AML-193 (cell line): ENCODE results near the gene ARSA.
"Not testable (repeated sequence)": the region's sequence is repeated elsewhere in the genome, so short reads cannot be mapped to it uniquely, and the experiment has no call there.

Source experiments
- DNase-seq, 2 experiments: peaks; one replicate each; lab custom pipeline; 2025; lab: John Stamatoyannopoulos, UW

The ARSA gene

DNA sequence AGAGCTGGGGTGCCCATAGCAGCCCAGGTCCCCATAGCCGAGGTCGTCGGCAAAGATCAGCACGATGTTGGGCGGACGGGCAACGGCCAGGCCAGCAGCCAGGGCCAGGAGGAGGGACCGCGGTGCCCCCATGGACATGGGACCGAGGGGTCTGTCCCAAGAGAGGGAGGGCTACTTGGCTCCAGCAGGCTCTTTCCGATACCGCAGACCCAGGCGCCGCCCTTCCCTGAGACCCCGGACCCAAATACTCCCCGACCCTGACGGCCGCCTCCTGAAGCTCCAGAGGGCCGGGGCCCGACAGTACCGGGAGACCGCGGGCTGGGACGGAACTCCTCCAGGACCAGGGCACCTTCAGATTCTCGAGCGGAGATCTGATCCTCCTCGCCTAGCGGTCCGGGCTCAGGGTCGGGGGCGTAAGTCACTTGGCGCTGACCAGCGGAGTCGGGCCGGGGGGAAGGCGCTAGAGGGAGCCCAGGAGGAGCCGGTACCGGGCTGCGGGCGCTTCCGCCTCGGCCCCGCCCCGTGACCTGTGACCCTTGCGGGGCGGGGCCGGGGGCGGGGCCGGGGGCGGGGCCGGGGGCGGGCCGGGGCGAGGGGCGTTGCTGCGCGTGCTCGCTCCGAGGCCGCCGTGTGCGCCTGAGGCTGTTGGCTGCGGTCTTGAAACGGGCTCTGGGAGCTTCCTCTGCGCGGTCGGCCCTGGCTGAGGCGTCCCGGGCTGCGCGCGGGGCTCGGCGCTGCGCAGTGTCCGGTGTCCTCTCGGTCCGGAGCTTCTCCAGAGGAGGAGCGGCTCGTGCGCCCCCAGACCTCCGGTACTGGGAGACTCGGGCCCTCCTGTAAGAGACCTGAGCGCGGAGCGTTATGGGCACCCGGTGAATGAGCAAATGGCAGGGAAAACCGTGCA lies at the start of gene ARSA:
Gene ARSA, minus strand, starts transcription at position 511 of the 901 bp plus-strand sequence. Its CDS starts 373 bp downstream, at position 138.
- DNase-seq = peak; percentile 43 to 55

- DNase-seq = no peak
Observed at GRCh38 chr22:50676661-50677492, 48.9 kb upstream of the ARSA start.

DNA sequence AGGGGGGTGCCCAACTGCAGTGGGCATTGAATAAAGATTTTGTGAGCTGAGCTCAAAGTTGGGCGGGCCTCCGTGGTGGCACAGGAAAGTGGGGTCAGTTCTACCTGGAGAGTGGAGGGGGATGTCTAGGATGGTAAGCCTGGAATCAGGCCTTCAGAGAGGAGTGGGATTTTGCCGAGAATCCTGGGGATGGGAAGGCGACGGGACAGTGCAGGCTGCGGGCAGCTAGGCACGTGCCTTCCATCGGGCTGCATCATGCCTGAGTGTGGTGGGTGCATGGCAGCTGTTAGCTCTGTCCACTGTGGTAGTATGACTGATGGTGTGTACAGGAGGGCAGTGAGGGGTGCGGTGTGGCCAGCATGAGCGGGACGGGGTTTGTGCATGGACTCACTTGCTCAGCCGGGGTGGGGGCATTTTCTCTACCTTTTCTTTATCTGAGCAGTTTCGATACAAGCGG lies 48.3 kb upstream of the ARSA start:
- no peak for DNase-seq

DNA sequence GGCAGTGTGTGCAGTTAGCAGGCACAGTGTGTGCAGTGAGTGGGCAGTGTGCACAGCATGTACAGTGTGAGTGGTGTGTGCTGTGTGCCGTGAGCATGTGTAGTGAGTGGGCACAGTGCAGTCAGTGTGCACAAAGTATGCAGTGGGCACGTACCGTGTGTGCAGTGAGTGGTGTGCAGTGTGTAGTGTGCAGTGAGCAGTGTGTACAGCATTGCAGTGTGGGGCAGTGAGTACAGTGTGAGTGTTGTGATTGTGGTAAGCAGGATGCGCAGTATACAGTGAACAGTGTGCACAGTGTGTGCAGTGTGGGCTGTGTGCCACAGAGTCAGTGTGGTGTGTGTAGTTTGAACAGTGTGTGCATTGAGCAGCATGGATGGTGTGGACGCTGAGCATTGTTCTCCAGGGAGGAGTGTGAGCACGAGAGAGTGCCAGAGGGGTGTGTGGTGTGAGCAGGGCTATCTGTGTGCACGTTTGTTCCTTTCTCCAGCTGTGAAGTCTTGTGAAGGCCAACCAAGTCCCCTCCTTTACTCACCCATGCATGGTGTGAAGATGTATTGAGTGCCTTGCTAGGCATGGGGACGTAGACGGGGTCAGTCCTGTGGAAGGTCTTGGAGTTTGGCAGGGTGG lies 47.7 kb upstream of the ARSA start:
- no peak for DNase-seq

DNA sequence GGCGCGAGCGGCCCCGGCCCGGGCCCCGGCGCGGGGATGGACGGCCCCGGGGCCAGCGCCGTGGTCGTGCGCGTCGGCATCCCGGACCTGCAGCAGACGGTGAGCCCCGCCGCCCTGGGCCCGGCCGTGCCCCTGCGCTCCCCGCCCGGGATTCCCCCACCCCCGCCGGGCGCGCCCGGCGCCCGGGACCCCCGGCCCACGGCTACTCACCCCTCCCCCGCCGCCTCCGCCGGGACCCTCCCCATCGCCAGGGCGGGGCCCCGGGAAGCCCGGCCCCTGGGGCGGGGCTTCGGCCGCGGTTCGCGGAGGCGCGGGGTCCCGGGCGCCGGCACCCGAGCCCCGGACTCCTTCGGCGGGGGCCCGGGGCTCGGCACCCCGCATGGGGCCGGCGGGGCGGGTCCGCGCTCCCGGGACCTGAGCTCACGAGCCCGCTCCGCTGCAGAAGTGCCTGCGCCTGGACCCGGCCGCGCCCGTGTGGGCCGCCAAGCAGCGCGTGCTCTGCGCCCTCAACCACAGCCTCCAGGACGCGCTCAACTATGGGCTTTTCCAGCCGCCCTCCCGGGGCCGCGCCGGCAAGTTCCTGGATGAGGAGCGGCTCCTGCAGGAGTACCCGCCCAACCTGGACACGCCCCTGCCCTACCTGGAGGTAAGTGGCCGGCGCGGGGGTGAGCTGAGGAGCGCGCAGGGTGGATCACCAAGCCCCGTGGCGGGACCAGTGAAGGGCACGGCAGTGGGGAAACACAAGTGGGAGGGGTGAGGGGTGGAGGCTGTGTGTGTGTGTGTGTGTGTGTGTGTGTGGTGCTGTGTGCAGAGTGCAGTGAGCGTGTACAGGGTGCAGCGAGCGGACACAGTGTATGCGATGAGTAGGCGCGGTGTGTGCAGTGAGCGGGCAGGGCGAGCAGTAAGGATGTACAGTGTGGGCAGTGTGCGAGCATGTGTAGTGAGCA lies 46.9 kb upstream of the ARSA start:
- DNase-seq = no peak

DNA sequence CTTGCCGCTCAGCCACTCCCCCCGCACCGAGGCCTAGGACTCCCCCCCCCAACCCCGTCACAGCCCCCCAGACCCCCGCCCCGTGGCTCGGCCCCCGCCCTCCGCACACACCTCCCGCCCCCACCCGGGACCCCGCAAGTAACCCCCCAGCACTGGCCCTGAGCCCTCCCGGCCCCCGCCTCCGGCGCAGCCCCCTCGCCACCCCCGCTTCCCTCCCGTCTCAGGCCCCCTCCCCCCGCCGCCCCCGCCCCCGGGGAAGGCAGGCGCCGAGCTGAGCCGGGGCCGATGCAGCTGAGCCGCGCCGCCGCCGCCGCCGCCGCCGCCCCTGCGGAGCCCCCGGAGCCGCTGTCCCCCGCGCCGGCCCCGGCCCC lies 46.2 kb upstream of the ARSA start:
- DNase-seq = no peak

DNA sequence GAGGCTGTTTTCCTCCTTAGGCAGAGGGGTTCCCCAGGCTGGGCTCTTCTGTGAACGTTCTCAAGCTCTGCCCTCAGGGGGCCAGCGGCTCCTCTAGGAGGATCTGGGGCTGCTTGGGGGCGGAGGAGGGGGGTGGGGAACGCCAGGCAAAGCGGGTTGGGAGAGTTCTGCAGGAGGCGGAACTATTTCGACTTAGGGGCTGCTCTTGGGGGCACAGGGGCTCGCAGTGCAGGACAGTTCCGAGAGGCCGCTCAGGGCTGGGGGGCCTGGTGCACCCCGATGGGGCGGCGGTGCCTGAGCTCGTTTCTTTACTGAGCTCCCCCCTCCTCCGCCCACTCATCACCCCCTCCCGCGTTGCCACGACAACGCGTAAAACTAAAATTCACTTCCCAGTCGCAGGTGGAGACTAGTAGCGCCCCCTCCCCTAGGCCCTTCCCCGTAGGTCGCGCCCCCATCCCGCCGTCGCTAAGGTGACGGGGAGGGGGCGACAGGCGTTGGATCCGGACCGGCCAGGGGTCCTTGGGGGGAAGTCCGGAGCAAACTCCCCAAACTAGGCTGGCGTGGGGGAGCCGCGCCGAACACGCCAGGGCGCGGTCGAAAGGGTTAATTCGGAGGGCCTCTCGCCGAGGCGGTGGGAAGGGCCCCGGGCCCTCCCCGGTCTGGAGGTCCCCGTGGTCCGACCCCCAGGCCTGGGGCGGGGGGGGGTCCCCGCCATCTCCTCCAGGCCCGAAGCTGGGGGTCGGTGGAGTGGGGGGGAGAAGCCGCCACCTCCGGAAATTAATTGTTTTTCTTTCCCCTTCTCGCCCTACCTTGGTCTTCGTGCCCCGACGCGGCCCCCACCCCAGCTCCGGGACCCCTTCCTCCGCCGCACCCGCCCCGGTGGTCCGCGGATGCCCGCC lies 45.5 kb upstream of the ARSA start:
- no peak for DNase-seq

GRCh38 chr22:50672471-50673230 lies 44.7 kb upstream of the ARSA start, which contains the start of gene SHANK3:
SHANK3 (plus strand) TSS chr22:50672823.
- no peak for DNase-seq

DNA sequence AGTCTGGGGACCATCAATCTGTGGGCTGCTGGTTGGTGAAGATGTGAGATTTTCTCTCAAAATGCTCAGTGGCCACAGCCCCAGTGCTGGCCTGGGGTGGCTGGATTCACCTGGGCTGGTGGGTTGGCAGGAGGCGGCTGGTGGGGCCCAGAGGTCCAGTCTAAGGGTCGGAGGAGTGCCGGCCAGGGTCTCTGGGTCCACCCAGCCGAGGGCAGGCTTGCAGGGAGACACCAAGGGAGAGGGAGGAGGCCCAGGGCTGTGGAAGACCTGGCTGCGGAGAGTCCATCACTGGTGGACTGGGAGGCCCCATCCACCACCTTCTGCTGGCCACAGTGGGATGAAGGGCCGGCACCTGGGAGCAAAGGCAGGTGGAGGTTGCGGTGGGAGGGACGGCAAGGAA lies 44.1 kb upstream of the ARSA start:
- no peak for DNase-seq

GRCh38 chr22:50671641-50672040 lies 43.7 kb upstream of the ARSA start:
- no peak for DNase-seq

DNA sequence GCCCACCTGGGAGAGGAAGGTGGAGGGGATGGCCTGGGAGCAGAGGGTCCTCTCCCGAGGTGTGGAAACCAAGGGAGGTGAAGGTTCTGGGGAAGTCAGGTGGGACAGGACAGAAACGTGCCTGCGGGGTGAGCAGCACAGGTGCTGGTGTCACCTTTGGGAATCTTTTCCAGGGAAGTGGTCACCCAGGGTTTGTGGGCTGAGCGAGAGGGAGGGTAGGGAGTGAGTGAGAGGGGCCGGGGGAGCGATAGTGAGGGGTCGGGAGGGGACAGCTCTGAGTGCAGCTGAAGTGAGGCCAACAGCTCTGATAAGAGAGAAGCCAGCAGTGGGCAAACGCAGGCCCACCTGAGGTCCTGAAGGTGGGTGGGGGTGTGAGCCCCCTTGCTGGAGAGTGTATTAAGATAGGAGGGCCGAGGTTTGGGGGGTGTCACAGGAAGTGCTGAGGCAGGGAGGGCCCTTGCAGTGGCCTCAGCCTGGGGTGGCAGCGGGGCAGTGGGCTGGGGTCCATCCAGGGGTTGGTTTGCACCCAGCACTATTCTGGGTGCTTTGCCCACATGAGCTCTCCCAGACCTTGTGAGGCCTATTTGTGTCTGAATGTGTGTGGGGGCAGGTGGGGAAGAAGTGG lies 43.1 kb upstream of the ARSA start:
- no peak for DNase-seq

DNA sequence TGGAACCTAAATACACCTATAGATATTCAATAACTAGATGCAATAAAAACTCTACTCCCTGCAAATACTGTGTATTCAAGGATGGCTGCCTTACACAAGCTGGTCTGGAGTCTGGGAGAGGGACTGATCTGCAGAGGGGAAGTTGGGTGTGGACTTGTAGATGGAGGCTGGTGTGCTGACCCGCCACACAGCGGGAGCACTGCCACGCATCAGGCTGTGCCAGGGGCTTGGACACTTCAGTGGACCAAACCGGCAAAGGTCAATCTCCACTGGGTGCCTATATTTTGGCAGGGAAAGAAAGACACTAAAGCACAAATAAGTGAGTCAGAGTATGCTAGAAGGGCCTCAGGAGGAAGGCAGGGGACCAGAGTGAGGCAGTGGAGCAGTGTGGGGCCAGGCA lies 42.6 kb upstream of the ARSA start:
- DNase-seq = no peak

DNA sequence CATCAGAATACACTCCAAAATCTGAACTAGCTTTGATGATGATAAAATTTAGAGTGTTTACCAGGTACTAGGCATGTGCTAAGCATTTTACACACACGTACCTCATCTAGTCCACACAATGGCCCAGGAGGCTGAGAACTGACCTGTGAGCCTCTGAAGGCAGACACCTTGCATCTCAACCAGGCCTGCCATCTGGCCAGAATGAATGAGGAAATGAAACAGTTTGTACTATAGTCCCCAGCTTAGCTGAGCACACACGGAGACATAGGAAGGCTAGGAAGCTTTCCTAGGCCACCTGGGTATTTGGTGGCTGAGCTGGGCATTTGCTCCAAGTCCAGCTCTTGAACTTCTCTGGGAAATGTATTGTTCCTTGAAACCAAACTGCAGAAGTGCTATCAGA lies 37.8 kb upstream of the ARSA start:
- no peak for DNase-seq

DNA sequence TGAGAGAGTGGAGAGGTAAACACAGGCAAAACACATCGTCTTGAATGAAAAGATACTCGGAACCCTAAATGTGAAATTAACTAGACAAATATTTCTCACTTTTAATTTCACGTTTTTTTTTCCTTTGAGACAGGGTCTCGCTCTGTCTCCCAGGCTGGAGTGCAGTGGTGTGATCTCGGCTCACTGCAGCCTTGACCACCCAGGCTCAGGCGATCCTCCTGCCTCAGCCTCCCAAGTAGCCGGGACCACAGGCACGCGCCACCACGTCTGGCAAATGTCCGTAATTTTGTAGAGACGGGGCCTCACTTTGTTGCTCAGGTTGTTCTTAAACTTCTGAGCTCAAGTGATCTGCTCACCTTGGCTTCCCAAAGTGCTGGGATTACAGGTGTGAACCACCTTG lies 37.3 kb upstream of the ARSA start:
- no peak for DNase-seq

DNA sequence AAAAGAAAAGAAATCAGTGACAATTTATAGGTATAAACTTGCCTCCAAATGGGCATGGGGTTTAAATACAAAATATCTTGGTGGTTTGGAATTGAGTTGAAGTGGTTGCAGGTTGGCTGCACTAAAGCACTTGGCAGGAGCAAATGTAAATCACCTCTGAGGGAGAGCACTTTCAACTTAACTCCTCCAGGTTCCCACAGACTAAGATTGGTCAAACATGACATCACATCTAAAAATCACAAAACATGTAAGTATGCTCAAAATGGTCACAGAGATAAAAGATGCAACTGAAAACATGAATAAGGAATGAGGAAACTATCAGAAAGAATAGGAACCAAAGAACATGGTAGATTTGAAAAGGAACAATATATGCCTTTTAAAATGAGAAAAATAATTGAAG lies 32.4 kb upstream of the ARSA start:
- no peak for DNase-seq

- DNase-seq = not testable (repeated sequence)
Observed at GRCh38 chr22:50659711-50660110, 31.8 kb upstream of the ARSA start.

- no peak for DNase-seq
Observed at GRCh38 chr22:50657925-50658324, 30.0 kb upstream of the ARSA start.

- no peak for DNase-seq
Observed at GRCh38 chr22:50656122-50657070, 28.4 kb upstream of the ARSA start.
